SK-N-SH (cell line): ENCODE measurements around the gene LXN. TPM values are rescaled to one million over a fixed set of nuclear protein-coding genes. Genes with fewer than 3 reads are reported as not detected.

Source experiments
- CTCF ChIA-PET: fragments of 300-600, 350-600 bp; formaldehyde crosslinking; extraction: SDS; loops from one replicate; lab custom pipeline; 2021; lab: Yijun Ruan, JAX
- POLR2A ChIA-PET: fragments of 350-600 bp; sonication (Branson Sonifier 250); formaldehyde crosslinking; extraction: SDS; loops from one replicate; lab custom pipeline; 2020; ENCODE audit warnings: antibody characterized with exemption, inconsistent platforms; lab: Yijun Ruan, JAX
- DNase-seq: peaks from one replicate; pipeline ENCODE4 v3.0.0; 2012
- H2AFZ ChIP-seq: fragments of 200-600 bp; sonication (generic); 2 replicates; pipeline ENCODE4 v1.8.1; 2016; ENCODE audit warnings: antibody characterized with exemption, mild to moderate bottlenecking, low read depth
- H3F3A ChIP-seq: fragments of 200-600 bp; sonication (generic); replicated peaks from 2 replicates; pipeline ENCODE3; 2016; ENCODE audit warnings: antibody characterized with exemption, mild to moderate bottlenecking; ENCODE audit not compliant: insufficient read depth
- H3K27ac ChIP-seq, 2 experiments: fragments of 200-500 bp in 1 of 2; fragments of 200-600 bp in 1 of 2; sonication (Bioruptor generic) in 1 of 2; sonication (generic), shearing (Covaris generic) in 1 of 2; 2 replicates each; pipeline versions ENCODE4 v1.5.1 to v1.6.1; 2014 to 2016; ENCODE audit warnings: low read depth in 2 of 2, inconsistent platforms in 1 of 2, low read length in 1 of 2, mild to moderate bottlenecking in 1 of 2, mixed read lengths in 1 of 2
- H3K27me3 ChIP-seq: fragments of 200-600 bp; sonication (generic), shearing (Covaris generic); 2 replicates; pipeline ENCODE4 v1.6.1; 2016; ENCODE audit warnings: mixed run types; ENCODE audit not compliant: insufficient read depth
- H3K36me3 ChIP-seq, 2 experiments: fragments of 200-500 bp in 1 of 2; fragments of 200-600 bp in 1 of 2; sonication (Bioruptor generic) in 1 of 2; sonication (generic) in 1 of 2; replicated peaks in 1 of 2; 2 replicates each; pipeline versions ENCODE3 to v1.5.1; 2014 to 2016; ENCODE audit warnings: low read length in 1 of 2, mild to moderate bottlenecking in 1 of 2; ENCODE audit not compliant: insufficient read depth in 2 of 2, control insufficient read depth in 1 of 2
- H3K4me1 ChIP-seq, 2 experiments: fragments of 200-500 bp in 1 of 2; fragments of 200-600 bp in 1 of 2; sonication (Bioruptor generic) in 1 of 2; sonication (generic), shearing (Covaris generic) in 1 of 2; 2 replicates each; pipeline versions ENCODE4 v1.5.1 to v1.6.1; 2014 to 2016; ENCODE audit warnings: low read depth in 1 of 2, low read length in 1 of 2, mixed run types in 1 of 2; ENCODE audit not compliant: insufficient read depth in 2 of 2, control insufficient read depth in 1 of 2
- H3K4me2 ChIP-seq: fragments of 200-600 bp; sonication (generic), shearing (Covaris generic); 2 replicates; pipeline ENCODE4 v1.6.1; 2017; ENCODE audit warnings: mixed run types
- H3K4me3 ChIP-seq, 2 experiments: fragments of 200-500 bp in 1 of 2; fragments of 200-600 bp in 1 of 2; sonication (Bioruptor generic) in 1 of 2; sonication (generic), shearing (Covaris generic) in 1 of 2; 2 replicates each; pipeline versions ENCODE4 v1.5.1 to v1.8.1; 2014 to 2016; ENCODE audit warnings: low read depth in 2 of 2, inconsistent platforms in 1 of 2, low read length in 1 of 2, mild to moderate bottlenecking in 1 of 2, mixed read lengths in 1 of 2, moderate library complexity in 1 of 2
- H3K79me2 ChIP-seq: fragments of 200-600 bp; sonication (generic); 2 replicates; pipeline ENCODE4 v1.8.1; 2017; ENCODE audit warnings: mild to moderate bottlenecking; ENCODE audit not compliant: insufficient read depth
- H3K9ac ChIP-seq: fragments of 200-600 bp; sonication (generic); 2 replicates; pipeline ENCODE4 v1.6.1; 2017; ENCODE audit warnings: mixed run types
- H3K9me2 ChIP-seq: fragments of 200-600 bp; sonication (generic); 2 replicates; pipeline ENCODE4 v1.6.1; 2017; ENCODE audit warnings: mixed run types
- H3K9me3 ChIP-seq: fragments of 200-600 bp; sonication (generic); 2 replicates; pipeline ENCODE4 v1.6.1; 2017; ENCODE audit warnings: mixed run types, mild to moderate bottlenecking, moderate library complexity
- H4K20me1 ChIP-seq: fragments of 200-600 bp; sonication (generic); 2 replicates; pipeline ENCODE4 v1.6.1; 2017; ENCODE audit warnings: mild to moderate bottlenecking, mixed run types; ENCODE audit not compliant: insufficient read depth
- CHD2 ChIP-seq: fragments of 150-350 bp; IDR thresholded peaks from 2 replicates; pipeline ENCODE4 v1.6.1; 2018; ENCODE audit warnings: low read length; ENCODE audit not compliant: partially characterized antibody
- CTCF ChIP-seq: fragments of 200-600 bp; sonication (generic); IDR thresholded peaks from 2 replicates; pipeline ENCODE4 v1.6.1; 2017; ENCODE audit warnings: antibody characterized with exemption, mild to moderate bottlenecking, moderate library complexity
- FOSL2 ChIP-seq: IDR thresholded peaks from 2 replicates; pipeline ENCODE4 v1.4.0; 2012; ENCODE audit warnings: low read depth, mild to moderate bottlenecking, moderate library complexity, borderline replicate concordance
- FOXJ3 ChIP-seq: sonication (generic); formaldehyde crosslinking; IDR thresholded peaks from 2 replicates; pipeline ENCODE4 v1.5.1; 2020; ENCODE audit warnings: mild to moderate bottlenecking, missing genetic modification reagents
- IRF3 ChIP-seq: fragments of 150-350 bp; IDR thresholded peaks from 2 replicates; pipeline ENCODE4 v1.6.1; 2016; ENCODE audit warnings: mild to moderate bottlenecking, low read depth, low read length
- JUND ChIP-seq: IDR thresholded peaks from 2 replicates; pipeline ENCODE4 v1.4.0; 2012
- MAX ChIP-seq: IDR thresholded peaks from 2 replicates; pipeline ENCODE4 v1.4.0; 2012; ENCODE audit warnings: low read depth
- NFIC ChIP-seq: IDR thresholded peaks from 2 replicates; pipeline ENCODE4 v1.4.0; 2012; ENCODE audit warnings: borderline replicate concordance
- NRF1 ChIP-seq: IDR thresholded peaks from 2 replicates; pipeline ENCODE4 v1.6.1; 2012; ENCODE audit warnings: low read depth, mild to moderate bottlenecking, low read length
- PBX3 ChIP-seq: IDR thresholded peaks from 2 replicates; pipeline ENCODE4; 2012
- POLR2AphosphoS5 ChIP-seq: IDR thresholded peaks from 2 replicates; pipeline ENCODE4 v1.6.1; 2012; ENCODE audit warnings: low read depth, low read length
- SIN3A ChIP-seq: IDR thresholded peaks from 2 replicates; pipeline ENCODE4 v1.6.1; 2012; ENCODE audit warnings: low read depth, mild to moderate bottlenecking, low read length, moderate library complexity, borderline replicate concordance
- SMC3 ChIP-seq: IDR thresholded peaks from 2 replicates; pipeline ENCODE4 v1.6.1; 2012; ENCODE audit warnings: low read depth, low read length, improper control_type of control experiment
- TCF12 ChIP-seq: IDR thresholded peaks from 2 replicates; pipeline ENCODE4 v1.4.0; 2012
- YY1 ChIP-seq: IDR thresholded peaks from 2 replicates; pipeline ENCODE4 v1.4.0; 2012; ENCODE audit warnings: low read depth, mild to moderate bottlenecking
- WGBS: methylation state at CpG from one replicate; pipeline ENCODE4 v1.1.6; 2017; ENCODE audit warnings: low lambda C conversion rate; 5-methylcytosine and 5-hydroxymethylcytosine counted together
- polyA plus RNA-seq, 3 experiments: library from polyadenylated mRNA; depleted of rRNA; stranded (reverse); fragments of >200 nt; gene quantifications; 2 replicates each; pipeline ENCODE4 v1.2.3, GENCODE V29; 2012

Gene LXN
- polyA plus RNA-seq, 1 of the 3 experiments (the other 2 are of a cell fraction) = not detected

GRCh38 chr3:158680861-158681260, 8.4 kb upstream of the LXN start:
- H3K27ac ChIP-seq = no peak overlapping the region
- H3K4me1 ChIP-seq = peaks cover 0 to 23% of the 10 kb centered on the region in 2 experiments; a peak in 2 of 4 replicates
- H3K27me3 ChIP-seq = no peaks in the 10 kb centered on the region
- WGBS = 85% methylated on average over 2 of the region's 2 CpGs
- H3K9me2 ChIP-seq = no peaks in the 10 kb centered on the region
- H4K20me1 ChIP-seq = no peaks in the 10 kb centered on the region
- H3K36me3 ChIP-seq = peaks cover 29 to 43% of the 10 kb centered on the region in 2 experiments
- CTCF ChIA-PET = no interaction called here
- no peaks in the 10 kb centered on the region for H3K9me3 ChIP-seq
- peaks cover 18% of the 10 kb centered on the region for H3F3A ChIP-seq
- H3K9ac ChIP-seq = no peak overlapping the region
- H3K4me2 ChIP-seq = no peak overlapping the region
- H3K4me3 ChIP-seq = no peak overlapping the region
- POLR2A ChIA-PET = no interaction called here
- H3K79me2 ChIP-seq = peaks cover 10% of the 10 kb centered on the region; the same call in 1 of the 2 replicates
- H2AFZ ChIP-seq = no peak overlapping the region
- no peak for TF ChIP-seq SMC3
- no peak for TF ChIP-seq SIN3A
- no peak for TF ChIP-seq NRF1
- no peak for TF ChIP-seq CHD2
- TF ChIP-seq MAX = no peak
- no peak for TF ChIP-seq TCF12
- TF ChIP-seq PBX3 = no peak
- no peak for TF ChIP-seq CTCF
- no peak for TF ChIP-seq IRF3
- TF ChIP-seq FOSL2 = no peak
- TF ChIP-seq FOXJ3 (CRISPR knock-in tag) = no peak
- TF ChIP-seq NFIC = no peak
- no peak for DNase-seq

GRCh38 chr3:158679547-158680000, 7.1 kb upstream of the LXN start:
- Histone ChIP-seq H2AFZ (no peak overlapping the region), H3K4me1 (peaks cover 0 to 14% of the 10 kb centered on the region in 2 experiments; a peak in 2 of 4 replicates), H3K9me3 (no peaks in the 10 kb centered on the region), H3K4me2 (peak overlapping the region; percentile 12; the same call in 1 of the 2 replicates), H4K20me1 (no peaks in the 10 kb centered on the region), H3K9me2 (no peaks in the 10 kb centered on the region), H3F3A (peaks cover 14% of the 10 kb centered on the region)
- CTCF ChIA-PET = interaction anchor here (1.2 to 1.7 kb wide), 2 partner anchors 20 kb away, joined by 3 to 11 read pairs; no protein-coding TSS in a partner anchor
- 3% methylated on average over 1 of the region's 1 CpG for WGBS
- TF ChIP-seq FOSL2 = peak; percentile 66; the same call in 1 of the 2 replicates
- TF ChIP-seq JUND = peak; percentile 55; the same call in 1 of the 2 replicates
- TF ChIP-seq YY1 = no peak
- no peak for TF ChIP-seq POLR2AphosphoS5
- TF ChIP-seq, all 33 proteins: peak for 2
- H3K79me2 ChIP-seq = peaks cover 10% of the 10 kb centered on the region; the same call in 1 of the 2 replicates
- DNase-seq = no peak
- H3K9ac ChIP-seq = no peak overlapping the region
- H3K4me3 ChIP-seq = no peak overlapping the region
- H3K27ac ChIP-seq = peak overlapping the region in 1 of 2 experiments; percentile 27; a peak in 2 of 4 replicates
- POLR2A ChIA-PET = no interaction called here
- peaks cover 24 to 30% of the 10 kb centered on the region in 2 experiments for H3K36me3 ChIP-seq
- H3K27me3 ChIP-seq = no peaks in the 10 kb centered on the region
